PC-9 (cell line): Measurements from ENCODE around the gene NBPF4. TPM values are rescaled to one million over a fixed set of nuclear protein-coding genes. Genes with fewer than 3 reads are reported as not detected.
A peak's percentile ranks its signal among the peaks of the same experiment; 100 is the strongest.
"Not testable (repeated sequence)": the region's sequence is repeated elsewhere in the genome, so short reads cannot be mapped to it uniquely, and the experiment has no call there.

ENCODE experiments used
- BruUV-seq: library from RNA; stranded (reverse); fragments of 400-500 nt; replicated peaks from 2 replicates; lab custom pipeline; 2021; lab: Mats Ljungman, UMichigan
- CTCF ChIA-PET: fragments of 300-600 bp; sonication (Branson Sonifier 250); formaldehyde crosslinking; loops from one replicate; lab custom pipeline; 2022; ENCODE audit warnings: antibody characterized with exemption; lab: Charles Lee
- POLR2A ChIA-PET: fragments of 300-600 bp; sonication (Branson Sonifier 250); formaldehyde crosslinking; loops from one replicate; lab custom pipeline; 2022; ENCODE audit warnings: antibody characterized with exemption; ENCODE audit not compliant: unreplicated experiment; lab: Charles Lee
- DNase-seq, 2 experiments: peaks; one replicate each; pipeline versions ENCODE4 v3.0.0 to v3.0.0-alpha.2; 2015 to 2022; ENCODE audit warnings: mixed read lengths in 1 of 2
- H2AFZ ChIP-seq: fragments of 200-600 bp; sonication (generic); 2 replicates; pipeline ENCODE4 v1.8.1; 2017; ENCODE audit warnings: antibody characterized with exemption
- H3F3A ChIP-seq: fragments of 200-600 bp; sonication (generic); 2 replicates; pipeline ENCODE4 v1.8.1; 2017; ENCODE audit warnings: antibody characterized with exemption, mild to moderate bottlenecking, low read depth; ENCODE audit not compliant: insufficient read depth
- H3K27ac ChIP-seq: fragments of 200-600 bp; sonication (generic); 2 replicates; pipeline ENCODE4 v1.6.1; 2016; ENCODE audit warnings: mixed run types
- H3K27me3 ChIP-seq: fragments of 200-600 bp; sonication (generic); 2 replicates; pipeline ENCODE4 v1.6.1; 2016; ENCODE audit warnings: low read depth, mixed run types; ENCODE audit not compliant: insufficient read depth
- H3K36me3 ChIP-seq: fragments of 200-600 bp; sonication (generic); 2 replicates; pipeline ENCODE4 v1.6.1; 2016; ENCODE audit warnings: low read depth, mixed run types
- H3K4me1 ChIP-seq: fragments of 200-600 bp; sonication (generic); replicated peaks from 2 replicates; pipeline ENCODE4 v1.6.1; 2016; ENCODE audit warnings: mixed run types; ENCODE audit not compliant: insufficient read depth
- H3K4me2 ChIP-seq: fragments of 200-600 bp; sonication (generic); 2 replicates; pipeline ENCODE4 v1.6.1; 2017; ENCODE audit warnings: mixed run types
- H3K4me3 ChIP-seq: fragments of 200-600 bp; sonication (generic); 2 replicates; pipeline ENCODE4 v1.6.1; 2016; ENCODE audit warnings: mixed run types
- H3K79me2 ChIP-seq: fragments of 200-600 bp; sonication (generic); 2 replicates; pipeline ENCODE4 v1.6.1; 2017; ENCODE audit warnings: low read depth, mixed run types
- H3K9me2 ChIP-seq: fragments of 200-600 bp; sonication (generic); 2 replicates; pipeline ENCODE4 v1.8.1; 2017; ENCODE audit warnings: mild to moderate bottlenecking; ENCODE audit not compliant: insufficient read depth
- H3K9me3 ChIP-seq: fragments of 200-600 bp; sonication (generic); 2 replicates; pipeline ENCODE4 v1.8.1; 2016; ENCODE audit warnings: low read depth; ENCODE audit not compliant: insufficient read depth
- H4K20me1 ChIP-seq: fragments of 200-600 bp; sonication (generic); 2 replicates; pipeline ENCODE4 v1.8.1; 2017; ENCODE audit not compliant: insufficient read depth
- EZH2 ChIP-seq: fragments of 200-600 bp; sonication (generic); IDR thresholded peaks from 2 replicates; pipeline ENCODE4 v1.8.0; 2017; ENCODE audit warnings: antibody characterized with exemption, low read depth
- intact Hi-C: fragments of 100-400 bp; cut with micrococcal nuclease; formaldehyde crosslinking; loops from one replicate; pipeline ENCODE4 v1.10.0; 2022; ENCODE audit not compliant: unreplicated experiment
- total RNA-seq: library from RNA; stranded (reverse); gene quantifications from 2 replicates; pipeline ENCODE4 v1.2.3, GENCODE V29; 2021
- TF ChIP-seq, protein P1 (sequence below): fragments of 200-600 bp; sonication (generic); conservative IDR thresholded peaks from 2 replicates; pipeline ENCODE4 v1.6.1; 2017; ENCODE audit warnings: mixed run types, antibody characterized with exemption, mild to moderate bottlenecking, moderate library complexity

Gene NBPF4
- total RNA-seq, 1 experiment from 2014 or later: 0.70 TPM

DNA sequence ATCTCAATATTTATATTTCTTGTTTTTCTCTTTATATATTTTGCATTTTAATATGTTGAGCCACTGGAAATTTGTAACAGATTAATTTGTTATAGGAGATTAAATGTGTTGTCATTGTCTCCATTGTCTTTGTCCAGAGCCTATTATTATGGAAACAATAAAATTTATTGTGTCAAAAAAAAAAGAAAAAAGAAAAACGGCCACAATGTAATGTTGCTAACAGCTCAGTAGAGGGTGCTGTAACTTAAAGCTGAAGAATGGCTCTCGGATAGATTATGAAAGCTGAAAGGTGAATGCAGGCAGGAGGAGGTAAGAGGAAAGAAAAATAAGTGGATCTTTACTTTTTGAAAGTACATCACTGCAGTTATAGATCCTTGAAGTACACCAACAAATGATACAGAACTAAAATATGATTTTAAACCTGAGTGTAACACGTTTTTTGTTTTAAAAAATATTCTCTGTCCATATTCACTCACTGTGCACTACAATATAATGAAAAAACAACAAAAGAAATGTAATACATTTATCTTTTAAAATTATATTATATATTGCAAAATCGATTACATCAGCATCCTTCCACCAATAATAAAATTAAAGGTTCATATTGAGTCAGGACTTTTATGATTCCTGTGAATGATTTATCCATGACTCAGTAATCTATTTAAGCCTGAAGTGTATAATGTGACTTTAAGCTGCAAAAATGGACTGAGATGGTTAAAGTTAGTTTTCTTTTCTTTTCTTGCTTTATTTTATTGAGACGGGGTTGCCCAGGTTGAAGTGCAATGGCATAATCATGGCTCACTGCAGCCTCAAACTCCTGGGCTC, 29.0 kb downstream of the NBPF4 start:
- BruUV-seq, H3K4me3 ChIP-seq, CTCF ChIA-PET, intact Hi-C loops, H3K27me3 ChIP-seq, H3K36me3 ChIP-seq, H3K79me2 ChIP-seq, H3K4me2 ChIP-seq, H3K27ac ChIP-seq, H4K20me1 ChIP-seq, H3K9me2 ChIP-seq, H3K9me3 ChIP-seq, H2AFZ ChIP-seq: not testable (repeated sequence)
- TF ChIP-seq, protein P1, sequence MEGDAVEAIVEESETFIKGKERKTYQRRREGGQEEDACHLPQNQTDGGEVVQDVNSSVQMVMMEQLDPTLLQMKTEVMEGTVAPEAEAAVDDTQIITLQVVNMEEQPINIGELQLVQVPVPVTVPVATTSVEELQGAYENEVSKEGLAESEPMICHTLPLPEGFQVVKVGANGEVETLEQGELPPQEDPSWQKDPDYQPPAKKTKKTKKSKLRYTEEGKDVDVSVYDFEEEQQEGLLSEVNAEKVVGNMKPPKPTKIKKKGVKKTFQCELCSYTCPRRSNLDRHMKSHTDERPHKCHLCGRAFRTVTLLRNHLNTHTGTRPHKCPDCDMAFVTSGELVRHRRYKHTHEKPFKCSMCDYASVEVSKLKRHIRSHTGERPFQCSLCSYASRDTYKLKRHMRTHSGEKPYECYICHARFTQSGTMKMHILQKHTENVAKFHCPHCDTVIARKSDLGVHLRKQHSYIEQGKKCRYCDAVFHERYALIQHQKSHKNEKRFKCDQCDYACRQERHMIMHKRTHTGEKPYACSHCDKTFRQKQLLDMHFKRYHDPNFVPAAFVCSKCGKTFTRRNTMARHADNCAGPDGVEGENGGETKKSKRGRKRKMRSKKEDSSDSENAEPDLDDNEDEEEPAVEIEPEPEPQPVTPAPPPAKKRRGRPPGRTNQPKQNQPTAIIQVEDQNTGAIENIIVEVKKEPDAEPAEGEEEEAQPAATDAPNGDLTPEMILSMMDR: peak; percentile 94
- H3K4me1 ChIP-seq: peaks cover 33% of the 10 kb centered on the region
- H3F3A ChIP-seq: peaks cover 22% of the 10 kb centered on the region
- peak in 1 of 2 experiments; percentile 46 for DNase-seq
- POLR2A ChIA-PET: interaction anchor here (0.7 kb wide), 1 partner anchor 118 kb away, joined by 8 read pairs; no protein-coding TSS in a partner anchor

DNA sequence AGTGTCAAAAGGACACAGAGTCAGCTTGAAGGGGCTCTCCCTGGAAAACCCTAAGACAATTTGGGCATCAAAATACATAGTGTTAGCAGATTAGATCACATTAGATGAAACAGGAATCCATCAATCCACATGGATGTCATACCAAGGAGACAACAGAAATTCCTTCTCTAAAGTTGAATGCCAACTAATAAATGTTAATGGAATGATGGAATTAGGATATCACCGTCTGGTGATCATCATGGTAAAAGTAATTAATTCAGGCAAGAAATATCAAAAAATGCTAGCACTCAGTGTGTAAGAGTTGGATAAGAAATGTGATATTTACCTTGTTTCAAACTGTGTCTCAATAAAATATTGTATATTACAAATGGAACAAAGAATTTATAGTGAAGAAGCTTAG, 32.9 kb downstream of the NBPF4 start:
- peak in 1 of 2 experiments; percentile 25 for DNase-seq
- no peaks in the 10 kb centered on the region for H3K27me3 ChIP-seq
- H3K9me3 ChIP-seq: no peaks in the 10 kb centered on the region
- TF ChIP-seq, protein P1: no peak
- TF ChIP-seq EZH2: no peak
- no peaks in the 10 kb centered on the region for H3K36me3 ChIP-seq
- H2AFZ ChIP-seq: no peak overlapping the region
- H3K4me3 ChIP-seq: no peak overlapping the region
- no peaks in the 10 kb centered on the region for H4K20me1 ChIP-seq
- H3K4me1 ChIP-seq: peaks cover 18% of the 10 kb centered on the region
- BruUV-seq: no TSS peak
- no peaks in the 10 kb centered on the region for H3K9me2 ChIP-seq
- ChIA-PET CTCF (interaction anchor here (0.6 kb wide), 1 partner anchor 118 kb away, joined by 4 read pairs; no protein-coding TSS in a partner anchor), POLR2A (interaction anchor here (0.6 kb wide), 1 partner anchor 10 kb away, joined by 5 read pairs; the partner anchor contains the start of gene SLC25A24)
- no peak overlapping the region for H3K4me2 ChIP-seq
- intact Hi-C loops: no loop called here
- no peak overlapping the region for H3K27ac ChIP-seq
- peaks cover 3% of the 10 kb centered on the region; the same call in 1 of the 2 replicates for H3F3A ChIP-seq
- no peaks in the 10 kb centered on the region for H3K79me2 ChIP-seq

DNA sequence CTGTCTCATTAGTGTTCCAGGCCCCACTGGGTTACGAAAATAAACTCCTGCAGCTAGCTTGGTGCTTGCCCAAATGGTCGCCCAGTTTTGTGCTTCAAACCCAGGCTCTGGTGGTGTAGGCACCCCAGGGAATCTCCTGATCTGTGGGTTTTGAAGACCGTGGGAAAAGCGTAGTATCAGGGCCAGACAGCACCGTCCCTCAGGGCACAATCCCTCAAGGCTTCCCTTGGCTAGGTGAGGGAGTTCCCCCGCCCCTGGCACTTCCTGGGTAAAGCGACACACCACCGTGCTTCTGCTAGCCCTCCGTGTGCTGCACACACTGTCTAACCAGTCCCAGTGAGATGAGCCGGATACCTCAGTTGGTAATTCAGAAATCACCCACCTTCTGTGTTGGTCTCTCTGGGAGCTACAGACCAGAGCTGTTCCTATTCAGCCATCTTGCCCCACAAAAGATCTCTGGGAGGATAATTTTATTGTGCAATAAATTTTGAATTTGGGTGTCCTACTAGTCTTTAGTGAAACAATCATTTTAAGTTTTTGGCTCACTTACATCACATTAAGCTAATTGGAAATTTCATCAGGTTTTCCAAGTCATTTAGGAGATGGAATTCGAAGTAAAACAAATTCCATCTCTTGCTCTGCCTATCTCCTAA, 34.3 kb downstream of the NBPF4 start:
- Histone ChIP-seq H4K20me1 (no peaks in the 10 kb centered on the region), H3K9me2 (no peaks in the 10 kb centered on the region), H3K27me3 (no peaks in the 10 kb centered on the region), H3K4me3 (no peak overlapping the region), H3K79me2 (no peaks in the 10 kb centered on the region), H2AFZ (no peak overlapping the region; the same call in 1 of the 2 replicates), H3K4me1 (peaks cover 11% of the 10 kb centered on the region), H3K4me2 (no peak overlapping the region), H3F3A (no peaks in the 10 kb centered on the region), H3K36me3 (no peaks in the 10 kb centered on the region), H3K27ac (no peak overlapping the region), H3K9me3 (no peaks in the 10 kb centered on the region)
- BruUV-seq: no TSS peak
- no peak for TF ChIP-seq EZH2
- TF ChIP-seq, protein P1: no peak
- ChIA-PET CTCF (no interaction called here), POLR2A (no interaction called here)
- DNase-seq: no peak
- intact Hi-C loops: no loop called here
